Progenitor cell of endocrine pancreas (in vitro differentiated cells): ENCODE data around the gene SERTM2. TPM values are rescaled to one million over a fixed set of nuclear protein-coding genes. Genes with fewer than 3 reads are reported as not detected.

Experiments used
- DNase-seq: peaks from one replicate; pipeline ENCODE4 v3.0.0; 2021; ENCODE audit warnings: low spot score; ENCODE audit not compliant: unreplicated experiment
- H3K27ac Mint-ChIP-seq: 2 replicates; pipeline ENCODE4 v1.8.0; 2021; ENCODE audit warnings: mild to moderate bottlenecking, moderate library complexity, mixed read lengths
- H3K27me3 Mint-ChIP-seq: 2 replicates; pipeline ENCODE4 v1.8.0; 2021; ENCODE audit warnings: mixed read lengths
- H3K36me3 Mint-ChIP-seq: 2 replicates; pipeline ENCODE4 v1.8.0; 2022; ENCODE audit warnings: mixed read lengths; ENCODE audit not compliant: insufficient read depth
- H3K4me1 Mint-ChIP-seq: 2 replicates; pipeline ENCODE4 v1.8.0; 2021; ENCODE audit warnings: low read depth, mixed read lengths
- H3K4me3 Mint-ChIP-seq: 2 replicates; pipeline ENCODE4 v1.8.0; 2021; ENCODE audit warnings: low read depth, mild to moderate bottlenecking, moderate library complexity, mixed read lengths
- H3K9me3 Mint-ChIP-seq: 2 replicates; pipeline ENCODE4 v1.8.0; 2021; ENCODE audit warnings: low read depth, mixed read lengths
- long read RNA-seq: library from polyadenylated mRNA; unstranded; transcript quantifications from one replicate; pipeline ENCODE4 v2.0.0, GENCODE V29; 2020
- total RNA-seq: library from RNA; stranded (reverse); gene quantifications from 2 replicates; pipeline ENCODE4 v1.2.1, GENCODE V29; 2021
- TF ChIP-seq, protein P1 (sequence below): fragments of 200-600 bp; sonication (generic); IDR thresholded peaks from one replicate; pipeline ENCODE4 v1.5.0; 2021; ENCODE audit warnings: antibody characterized with exemption, mild to moderate bottlenecking; ENCODE audit not compliant: unreplicated experiment

The SERTM2 gene
- 0.72 and 0.95 TPM in 2 replicates for total RNA-seq
- long read RNA-seq, partial matches to known transcripts = 0 of 1 reads
- long read RNA-seq, other reads (novel, unspliced or antisense) = 1 of 1 reads

DNA sequence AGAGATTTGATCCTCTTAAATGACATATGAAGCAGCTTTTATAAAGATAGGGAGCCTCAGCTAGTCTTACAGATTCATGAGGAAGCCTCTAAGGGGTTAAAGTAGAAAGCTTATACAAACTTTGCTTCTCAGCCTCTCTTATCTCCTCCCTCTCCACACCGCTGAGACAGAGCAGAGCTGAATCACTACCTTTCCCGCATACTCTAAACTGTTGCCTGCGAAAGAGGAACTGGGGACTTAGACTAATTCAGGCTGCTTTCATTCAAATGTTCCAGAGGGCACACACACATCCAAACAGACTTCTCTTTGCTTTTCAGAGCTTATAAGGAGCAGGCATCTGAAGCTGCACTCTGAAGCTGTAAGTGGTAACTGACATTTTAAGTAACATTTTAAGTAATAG, at the start of gene SERTM2:
TSS of gene SERTM2 (plus strand) at position 169 of the 400 bp plus-strand sequence. CDS start 7,213 bp downstream, outside the sequence.
- Mint-ChIP-seq H3K27me3 (no peaks in the 10 kb centered on the region), H3K4me3 (no peak within 1 kb of the TSS), H3K9me3 (no peaks in the 10 kb centered on the region), H3K4me1 (peaks cover 11% of the 10 kb centered on the region), H3K27ac (peak within 1 kb of the TSS; percentile 60), H3K36me3 (no peaks in the 10 kb centered on the region)
- TF ChIP-seq, protein P1, sequence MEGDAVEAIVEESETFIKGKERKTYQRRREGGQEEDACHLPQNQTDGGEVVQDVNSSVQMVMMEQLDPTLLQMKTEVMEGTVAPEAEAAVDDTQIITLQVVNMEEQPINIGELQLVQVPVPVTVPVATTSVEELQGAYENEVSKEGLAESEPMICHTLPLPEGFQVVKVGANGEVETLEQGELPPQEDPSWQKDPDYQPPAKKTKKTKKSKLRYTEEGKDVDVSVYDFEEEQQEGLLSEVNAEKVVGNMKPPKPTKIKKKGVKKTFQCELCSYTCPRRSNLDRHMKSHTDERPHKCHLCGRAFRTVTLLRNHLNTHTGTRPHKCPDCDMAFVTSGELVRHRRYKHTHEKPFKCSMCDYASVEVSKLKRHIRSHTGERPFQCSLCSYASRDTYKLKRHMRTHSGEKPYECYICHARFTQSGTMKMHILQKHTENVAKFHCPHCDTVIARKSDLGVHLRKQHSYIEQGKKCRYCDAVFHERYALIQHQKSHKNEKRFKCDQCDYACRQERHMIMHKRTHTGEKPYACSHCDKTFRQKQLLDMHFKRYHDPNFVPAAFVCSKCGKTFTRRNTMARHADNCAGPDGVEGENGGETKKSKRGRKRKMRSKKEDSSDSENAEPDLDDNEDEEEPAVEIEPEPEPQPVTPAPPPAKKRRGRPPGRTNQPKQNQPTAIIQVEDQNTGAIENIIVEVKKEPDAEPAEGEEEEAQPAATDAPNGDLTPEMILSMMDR = no peak
- DNase-seq = no peak

DNA sequence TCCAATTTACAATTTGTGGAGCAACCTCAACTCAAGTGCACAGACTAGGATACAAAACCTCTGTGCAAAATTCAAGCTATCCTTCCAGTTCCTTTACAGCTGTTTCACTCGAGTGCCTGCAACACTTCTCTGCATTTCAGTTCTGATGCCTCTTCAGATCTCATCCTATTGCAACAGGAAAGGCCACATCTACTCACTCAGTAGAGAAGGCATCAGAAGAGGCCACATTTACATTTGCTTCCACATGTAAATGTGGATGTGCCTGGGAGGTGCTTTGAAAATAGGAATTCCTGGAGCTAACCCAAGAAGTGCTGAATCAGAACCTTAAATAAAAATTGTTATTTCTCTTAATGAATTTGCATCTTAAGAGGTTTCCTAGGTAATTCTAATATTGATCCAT, 45.8 kb upstream of the SERTM2 start:
- H3K27ac Mint-ChIP-seq = no peak overlapping the region
- peaks cover 9% of the 10 kb centered on the region for H3K9me3 Mint-ChIP-seq
- DNase-seq = no peak
- H3K36me3 Mint-ChIP-seq = no peaks in the 10 kb centered on the region
- no peak overlapping the region for H3K4me3 Mint-ChIP-seq
- TF ChIP-seq, protein P1 = no peak
- no peaks in the 10 kb centered on the region for H3K27me3 Mint-ChIP-seq
- peaks cover 2% of the 10 kb centered on the region for H3K4me1 Mint-ChIP-seq

DNA sequence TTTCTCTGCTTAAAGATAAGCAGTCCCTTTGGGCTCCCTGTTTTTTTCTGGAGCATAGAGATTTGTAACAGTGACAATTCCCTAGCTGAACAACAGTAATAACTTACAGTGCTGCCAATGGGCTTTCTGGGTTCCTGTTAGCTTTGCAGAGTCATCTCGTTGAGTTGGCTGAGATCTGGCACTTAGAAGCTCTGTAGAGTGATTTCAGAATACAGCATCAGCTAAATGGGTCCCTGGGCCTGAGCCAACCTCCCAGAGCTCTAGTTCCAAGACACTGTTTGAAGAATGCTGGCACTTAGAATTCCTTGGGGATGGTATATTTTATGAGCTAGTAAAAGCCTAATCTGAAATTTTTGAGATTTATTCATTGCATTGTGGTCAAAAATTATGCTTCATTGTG, 43.5 kb upstream of the SERTM2 start:
- Mint-ChIP-seq H3K36me3 (no peaks in the 10 kb centered on the region), H3K4me1 (no peaks in the 10 kb centered on the region), H3K9me3 (peaks cover 14% of the 10 kb centered on the region), H3K4me3 (no peak overlapping the region), H3K27ac (no peak overlapping the region), H3K27me3 (no peaks in the 10 kb centered on the region)
- no peak for DNase-seq
- TF ChIP-seq, protein P1 = no peak

DNA sequence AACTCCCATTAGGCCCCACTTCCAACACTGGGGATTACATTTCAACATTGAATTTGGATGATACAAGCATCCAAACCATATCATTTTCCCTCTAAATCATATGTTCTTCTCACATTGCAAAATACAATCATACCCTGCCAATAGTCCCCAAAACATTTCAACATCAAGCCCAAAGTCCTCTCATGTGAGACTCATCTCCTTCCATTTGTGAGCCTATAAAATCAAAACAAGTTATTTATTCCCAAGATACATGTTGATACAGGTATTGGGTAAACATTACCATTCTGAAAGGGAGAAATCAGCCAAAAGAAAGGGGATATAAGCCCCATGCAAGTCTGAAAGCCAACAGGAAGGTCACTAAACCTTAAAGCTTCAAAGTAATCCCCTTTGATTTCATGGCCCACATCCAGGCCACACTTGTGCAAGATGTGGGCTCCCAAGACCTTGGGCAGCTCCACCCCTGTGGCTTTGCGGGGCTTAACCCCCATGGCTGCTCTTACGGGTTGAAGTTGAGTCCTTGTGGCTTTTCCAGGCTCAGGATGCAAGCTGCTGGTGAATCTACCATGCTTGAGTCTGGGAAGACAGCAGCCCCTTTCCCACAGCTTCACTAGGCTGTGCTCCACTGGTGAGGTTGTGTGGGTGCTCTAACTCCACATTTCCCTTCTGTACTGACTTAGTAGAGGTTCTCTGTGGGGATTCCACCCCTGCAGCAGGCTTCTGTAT, 40.6 kb upstream of the SERTM2 start:
- Mint-ChIP-seq H3K27me3 (no peaks in the 10 kb centered on the region), H3K4me1 (no peaks in the 10 kb centered on the region), H3K27ac (no peak overlapping the region), H3K9me3 (peaks cover 14% of the 10 kb centered on the region), H3K4me3 (no peak overlapping the region), H3K36me3 (no peaks in the 10 kb centered on the region)
- DNase-seq = no peak
- TF ChIP-seq, protein P1 = no peak

DNA sequence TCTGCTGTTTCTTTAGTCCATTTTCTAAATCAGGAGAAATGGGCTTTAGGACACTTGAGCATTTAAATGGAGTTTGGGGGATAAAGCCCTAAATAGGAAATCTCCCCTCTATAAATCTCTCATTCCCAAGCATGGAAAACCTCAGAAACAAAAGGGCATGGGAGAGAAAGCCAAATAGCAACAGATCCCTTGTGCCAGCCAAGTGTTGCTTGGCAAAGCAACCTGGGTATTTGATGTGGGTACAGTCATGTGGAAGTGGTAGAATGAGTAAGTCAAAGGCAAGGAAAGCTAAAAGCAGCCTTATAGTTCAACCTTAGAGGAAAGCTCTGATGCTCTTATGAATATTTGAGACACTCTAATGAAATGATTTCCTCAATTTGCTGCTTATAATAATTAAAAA, 29.5 kb upstream of the SERTM2 start:
- Mint-ChIP-seq H3K27ac (no peak overlapping the region), H3K27me3 (no peaks in the 10 kb centered on the region), H3K4me1 (no peaks in the 10 kb centered on the region), H3K4me3 (no peak overlapping the region), H3K9me3 (peaks cover 23% of the 10 kb centered on the region), H3K36me3 (no peaks in the 10 kb centered on the region)
- no peak for DNase-seq
- TF ChIP-seq, protein P1 = no peak
